IMR-90 (cell line): ENCODE results near the gene PDXK. TPM values are rescaled to one million over a fixed set of nuclear protein-coding genes. Genes with fewer than 3 reads are reported as not detected.

Source experiments
- ATAC-seq: fragments of 200-7000 bp; cut with Tn5 transposase; 2 replicates; pipeline ENCODE4 v1.9.1; 2020; ENCODE audit warnings: low read depth, mild to moderate bottlenecking, moderate library complexity
- BruUV-seq: library from RNA; stranded (reverse); fragments of 400-500 nt; replicated peaks from 2 replicates; lab custom pipeline; 2021; lab: Mats Ljungman, UMichigan
- CTCF ChIA-PET: fragments of 300-600 bp; formaldehyde crosslinking; extraction: SDS; loops from one replicate; lab custom pipeline; 2021; ENCODE audit warnings: antibody characterized with exemption; lab: Yijun Ruan, JAX
- POLR2A ChIA-PET: fragments of 300-600 bp; sonication (Branson Sonifier 250); formaldehyde crosslinking; loops from one replicate; lab custom pipeline; 2022; ENCODE audit warnings: antibody characterized with exemption; ENCODE audit not compliant: unreplicated experiment; lab: Charles Lee
- DNase-seq: peaks from one replicate; pipeline ENCODE4 v3.0.0; 2013
- H2AFZ ChIP-seq: replicated peaks from 2 replicates; pipeline ENCODE3; 2013; ENCODE audit warnings: low read length, mild to moderate bottlenecking; ENCODE audit not compliant: poor library complexity
- H2AK5ac ChIP-seq: 2 replicates; pipeline ENCODE4 v1.6.1; 2013; ENCODE audit warnings: low read depth, low read length, inconsistent platforms
- H2AK9ac ChIP-seq: replicated peaks from 2 replicates; pipeline ENCODE3; 2013; ENCODE audit warnings: mild to moderate bottlenecking, low read depth, low read length, moderate library complexity; ENCODE audit not compliant: poor library complexity
- H2BK120ac ChIP-seq: 2 replicates; pipeline ENCODE4 v1.6.1; 2013; ENCODE audit warnings: low read depth, low read length, inconsistent platforms
- H2BK15ac ChIP-seq: 3 replicates; pipeline ENCODE4 v1.6.1; 2013; ENCODE audit warnings: low read depth, low read length, inconsistent platforms
- H2BK20ac ChIP-seq: 2 replicates; pipeline ENCODE4 v1.6.1; 2013; ENCODE audit warnings: low read depth, mild to moderate bottlenecking, inconsistent platforms, low read length, moderate library complexity
- H2BK5ac ChIP-seq: 2 replicates; pipeline ENCODE4 v1.6.1; 2013; ENCODE audit warnings: mild to moderate bottlenecking, low read depth, low read length, inconsistent platforms; ENCODE audit not compliant: poor library complexity, severe bottlenecking
- H3K14ac ChIP-seq: replicated peaks from 2 replicates; pipeline ENCODE4 v1.6.1; 2013; ENCODE audit warnings: low read depth, low read length, inconsistent platforms
- H3K18ac ChIP-seq: 2 replicates; pipeline ENCODE4 v1.6.1; 2013; ENCODE audit warnings: low read depth, low read length, control low read depth
- H3K23ac ChIP-seq: 2 replicates; pipeline ENCODE4 v1.6.1; 2013; ENCODE audit warnings: low read depth, low read length, inconsistent platforms
- H3K27ac ChIP-seq: 2 replicates; pipeline ENCODE4 v1.5.1; 2013; ENCODE audit warnings: mild to moderate bottlenecking, control low read depth, low read length; ENCODE audit not compliant: insufficient read depth
- H3K27me3 ChIP-seq: 2 replicates; pipeline ENCODE4 v1.6.1; 2013; ENCODE audit warnings: low read length; ENCODE audit not compliant: control insufficient read depth, insufficient read depth
- H3K36me3 ChIP-seq: 2 replicates; pipeline ENCODE4 v1.6.1; 2013; ENCODE audit warnings: low read length, mixed read lengths; ENCODE audit not compliant: control insufficient read depth, insufficient read depth
- H3K4ac ChIP-seq: 2 replicates; pipeline ENCODE4 v1.6.1; 2013; ENCODE audit warnings: low read depth, low read length, inconsistent platforms
- H3K4me1 ChIP-seq: 2 replicates; pipeline ENCODE4 v1.6.1; 2013; ENCODE audit warnings: low read length, mixed read lengths; ENCODE audit not compliant: control insufficient read depth, insufficient read depth
- H3K4me2 ChIP-seq: 2 replicates; pipeline ENCODE4 v1.6.1; 2013; ENCODE audit warnings: low read depth, mild to moderate bottlenecking, control low read depth, low read length, moderate library complexity
- H3K4me3 ChIP-seq: 2 replicates; pipeline ENCODE4 v1.5.1; 2013; ENCODE audit warnings: low read depth, mild to moderate bottlenecking, control low read depth, low read length, moderate library complexity; ENCODE audit not compliant: insufficient read depth
- H3K56ac ChIP-seq: 2 replicates; pipeline ENCODE4 v1.6.1; 2013; ENCODE audit warnings: low read length, inconsistent platforms; ENCODE audit not compliant: insufficient read depth; ENCODE audit errors: extremely low read depth
- H3K79me1 ChIP-seq, 2 experiments: 2 replicates each; pipeline ENCODE4 v1.6.1; 2013; ENCODE audit warnings: low read length in 2 of 2, inconsistent platforms in 1 of 2, low read depth in 1 of 2
- H3K9ac ChIP-seq: 2 replicates; pipeline ENCODE4 v1.6.1; 2013; ENCODE audit warnings: low read depth, low read length, control low read depth
- H3K9me1 ChIP-seq: 2 replicates; pipeline ENCODE4 v1.6.1; 2013; ENCODE audit warnings: low read length, inconsistent platforms; ENCODE audit not compliant: insufficient read depth
- H3K9me3 ChIP-seq: 2 replicates; pipeline ENCODE4 v1.6.1; 2013; ENCODE audit warnings: low read length; ENCODE audit not compliant: control insufficient read depth, insufficient read depth
- H4K20me1 ChIP-seq: 2 replicates; pipeline ENCODE4 v1.6.1; 2013; ENCODE audit warnings: low read length, inconsistent platforms; ENCODE audit not compliant: insufficient read depth
- H4K5ac ChIP-seq: 2 replicates; pipeline ENCODE4 v1.6.1; 2013; ENCODE audit warnings: mild to moderate bottlenecking, low read depth, low read length, control low read depth
- H4K8ac ChIP-seq, 2 experiments: 2 replicates each; pipeline ENCODE4 v1.6.1; 2013; ENCODE audit warnings: low read depth in 2 of 2, low read length in 2 of 2, control low read depth in 1 of 2, inconsistent platforms in 1 of 2
- H4K91ac ChIP-seq: 2 replicates; pipeline ENCODE4 v1.6.1; 2013; ENCODE audit warnings: low read depth, low read length, inconsistent platforms; ENCODE audit not compliant: insufficient read depth
- CHD1 ChIP-seq: IDR thresholded peaks from 2 replicates; pipeline ENCODE4 v1.6.1; 2012; ENCODE audit warnings: low read depth, low read length, improper control_type of control experiment
- FOS ChIP-seq: fragments of 150-350 bp; IDR thresholded peaks from 2 replicates; pipeline ENCODE4 v1.6.1; 2016; ENCODE audit warnings: low read depth, low read length
- MAFK ChIP-seq: IDR thresholded peaks from 2 replicates; pipeline ENCODE4 v1.6.1; 2012; ENCODE audit warnings: low read depth, low read length, improper control_type of control experiment
- NFE2L2 ChIP-seq: fragments of 150-350 bp; IDR thresholded peaks from 2 replicates; pipeline ENCODE4 v1.6.1; 2016; ENCODE audit warnings: low read depth, mild to moderate bottlenecking, low read length
- RAD21 ChIP-seq: IDR thresholded peaks from 2 replicates; pipeline ENCODE4 v1.6.1; 2012; ENCODE audit warnings: low read length, improper control_type of control experiment
- SMC3 ChIP-seq: fragments of 150-350 bp; IDR thresholded peaks from 2 replicates; pipeline ENCODE4 v1.6.1; 2016; ENCODE audit warnings: low read depth, mild to moderate bottlenecking, antibody characterized with exemption, low read length, moderate library complexity
- WGBS, 2 experiments: methylation state at CpG; one replicate each; pipeline versions ENCODE4 v1.1.5 to v1.1.7; 2013; ENCODE audit warnings: missing lambda C conversion rate in 2 of 2; ENCODE audit not compliant: insufficient read length in 1 of 2; ENCODE audit errors: extremely low coverage in 2 of 2; 5-methylcytosine and 5-hydroxymethylcytosine counted together
- dilution Hi-C: fragments of 300-500 bp; cut with HindIII; formaldehyde crosslinking; loops from one replicate; pipeline ENCODE4 v1.14.3; 2018; ENCODE audit warnings: low sequenced_read_pairs; ENCODE audit not compliant: unreplicated experiment
- in situ Hi-C: fragments of 300-500 bp; cut with MboI; formaldehyde crosslinking; loops from 3 replicates; pipeline ENCODE4 v1.14.3; 2019; ENCODE audit warnings: low sequenced_read_pairs, inconsistent platforms, mixed read lengths
- intact Hi-C: fragments of 100-400 bp; cut with micrococcal nuclease; formaldehyde crosslinking; loops from 2 replicates; pipeline ENCODE4 v1.10.0; 2022
- polyA plus RNA-seq, 3 experiments: library from polyadenylated mRNA; depleted of rRNA; stranded (reverse); fragments of >200 nt; gene quantifications; 2 replicates each; pipeline ENCODE4 v1.2.3, GENCODE V29; 2012; ENCODE audit warnings: low replicate concordance in 1 of 3
- total RNA-seq: library from RNA; depleted of rRNA; stranded (reverse); fragments of >200 nt; gene quantifications from 2 replicates; pipeline ENCODE4 v1.2.3, GENCODE V29; 2012
- TF ChIP-seq, protein P1 (sequence below): fragments of 150-350 bp; IDR thresholded peaks from 2 replicates; pipeline ENCODE4 v1.6.1; 2016; ENCODE audit warnings: low read depth, mild to moderate bottlenecking, low read length, moderate library complexity, borderline replicate concordance
- TF ChIP-seq, protein P2 (sequence below): conservative IDR thresholded peaks from 2 replicates; pipeline ENCODE4 v1.5.1; 2012; ENCODE audit warnings: mild to moderate bottlenecking, low read depth, low read length, improper control_type of control experiment

The PDXK gene
- total and polyA plus RNA-seq, 2 of the 4 experiments (the other 2 are of a cell fraction) = 155 to 312 TPM

GRCh38 chr21:43753439-43753799, 34.5 kb downstream of the PDXK start:
- ATAC-seq (no peak), DNase-seq (no peak)
- no peak overlapping the region for H3K56ac ChIP-seq
- peaks cover 8 to 21% of the 10 kb centered on the region in 2 experiments; a peak in 3 of 4 replicates for H3K79me1 ChIP-seq
- H2BK120ac ChIP-seq = no peak overlapping the region
- no peak overlapping the region for H3K23ac ChIP-seq
- in situ Hi-C loops = no loop called here
- H3K9ac ChIP-seq = no peak overlapping the region
- ChIA-PET CTCF (no interaction called here), POLR2A (no interaction called here)
- peaks cover 83% of the 10 kb centered on the region for H3K36me3 ChIP-seq
- intact Hi-C loops = no loop called here
- H4K91ac ChIP-seq = no peak overlapping the region
- no peak overlapping the region for H3K18ac ChIP-seq
- peaks cover 5% of the 10 kb centered on the region; the same call in 1 of the 2 replicates for H3K4me1 ChIP-seq
- H3K4me3 ChIP-seq = no peak overlapping the region
- H2BK5ac ChIP-seq = no peak overlapping the region
- H3K27ac ChIP-seq = no peak overlapping the region
- H3K4ac ChIP-seq = no peak overlapping the region
- H2BK20ac ChIP-seq = no peak overlapping the region
- H2AK5ac ChIP-seq = no peak overlapping the region
- dilution Hi-C loops = no loop called here
- H4K5ac ChIP-seq = no peak overlapping the region
- peak overlapping the region; percentile 24 for H2AK9ac ChIP-seq
- H2BK15ac ChIP-seq = no peak overlapping the region
- no peak overlapping the region for H4K8ac ChIP-seq
- no TSS peak for BruUV-seq
- H4K20me1 ChIP-seq = peaks cover 22% of the 10 kb centered on the region
- H3K9me1 ChIP-seq = peaks cover 11% of the 10 kb centered on the region
- H3K27me3 ChIP-seq = no peaks in the 10 kb centered on the region
- H2AFZ ChIP-seq = peak overlapping the region; percentile 49
- H3K14ac ChIP-seq = no peak overlapping the region
- no peak overlapping the region for H3K4me2 ChIP-seq
- no peaks in the 10 kb centered on the region for H3K9me3 ChIP-seq
- 100% methylated on average over 6 of the region's 16 CpGs; no CpG with 5 or more reads in 1 of the 2 experiments for WGBS, 2 experiments
- TF ChIP-seq SMC3 (no peak), CHD1 (no peak), NFE2L2 (no peak), RAD21 (no peak), MAFK (no peak), FOS (no peak)
- TF ChIP-seq, protein P1, sequence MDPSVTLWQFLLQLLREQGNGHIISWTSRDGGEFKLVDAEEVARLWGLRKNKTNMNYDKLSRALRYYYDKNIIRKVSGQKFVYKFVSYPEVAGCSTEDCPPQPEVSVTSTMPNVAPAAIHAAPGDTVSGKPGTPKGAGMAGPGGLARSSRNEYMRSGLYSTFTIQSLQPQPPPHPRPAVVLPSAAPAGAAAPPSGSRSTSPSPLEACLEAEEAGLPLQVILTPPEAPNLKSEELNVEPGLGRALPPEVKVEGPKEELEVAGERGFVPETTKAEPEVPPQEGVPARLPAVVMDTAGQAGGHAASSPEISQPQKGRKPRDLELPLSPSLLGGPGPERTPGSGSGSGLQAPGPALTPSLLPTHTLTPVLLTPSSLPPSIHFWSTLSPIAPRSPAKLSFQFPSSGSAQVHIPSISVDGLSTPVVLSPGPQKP = no peak
- TF ChIP-seq, protein P2, sequence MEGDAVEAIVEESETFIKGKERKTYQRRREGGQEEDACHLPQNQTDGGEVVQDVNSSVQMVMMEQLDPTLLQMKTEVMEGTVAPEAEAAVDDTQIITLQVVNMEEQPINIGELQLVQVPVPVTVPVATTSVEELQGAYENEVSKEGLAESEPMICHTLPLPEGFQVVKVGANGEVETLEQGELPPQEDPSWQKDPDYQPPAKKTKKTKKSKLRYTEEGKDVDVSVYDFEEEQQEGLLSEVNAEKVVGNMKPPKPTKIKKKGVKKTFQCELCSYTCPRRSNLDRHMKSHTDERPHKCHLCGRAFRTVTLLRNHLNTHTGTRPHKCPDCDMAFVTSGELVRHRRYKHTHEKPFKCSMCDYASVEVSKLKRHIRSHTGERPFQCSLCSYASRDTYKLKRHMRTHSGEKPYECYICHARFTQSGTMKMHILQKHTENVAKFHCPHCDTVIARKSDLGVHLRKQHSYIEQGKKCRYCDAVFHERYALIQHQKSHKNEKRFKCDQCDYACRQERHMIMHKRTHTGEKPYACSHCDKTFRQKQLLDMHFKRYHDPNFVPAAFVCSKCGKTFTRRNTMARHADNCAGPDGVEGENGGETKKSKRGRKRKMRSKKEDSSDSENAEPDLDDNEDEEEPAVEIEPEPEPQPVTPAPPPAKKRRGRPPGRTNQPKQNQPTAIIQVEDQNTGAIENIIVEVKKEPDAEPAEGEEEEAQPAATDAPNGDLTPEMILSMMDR = no peak
